ENCODE data around the gene GATB.

The GATB gene

DNA sequence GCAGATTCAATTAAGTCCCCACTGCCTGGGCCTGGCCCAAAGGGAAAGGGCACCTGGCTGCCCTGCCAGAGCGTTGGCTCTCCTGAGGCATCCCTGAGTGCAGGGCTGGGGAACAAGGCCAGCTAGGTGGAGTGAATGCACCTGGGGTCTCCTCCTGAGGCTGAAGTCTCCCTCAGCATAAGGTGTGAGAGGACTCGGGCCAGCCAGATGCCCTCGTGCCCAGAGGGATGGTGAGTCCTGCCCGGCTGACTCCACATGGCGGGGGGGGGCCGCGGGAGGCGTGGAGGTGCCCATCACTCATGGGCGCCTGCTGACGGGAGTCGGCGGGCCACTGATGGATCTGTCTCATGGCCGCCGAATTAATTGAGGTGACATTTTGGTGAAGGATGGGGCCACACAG, 87.8 kb downstream of the GATB start:
- DNase-seq, result no peak
- H3K4me1 Mint-ChIP-seq (ENCODE audit: low read depth), result no peaks in the 10 kb centered on the region
- H3K4me3 Mint-ChIP-seq, result no peak overlapping the region
- no peak overlapping the region for H3K27ac Mint-ChIP-seq
- no peaks in the 10 kb centered on the region for H3K9me3 Mint-ChIP-seq
- peaks cover 8% of the 10 kb centered on the region for H3K36me3 Mint-ChIP-seq (ENCODE audit: low read depth)
- no peaks in the 10 kb centered on the region for H3K27me3 Mint-ChIP-seq

DNA sequence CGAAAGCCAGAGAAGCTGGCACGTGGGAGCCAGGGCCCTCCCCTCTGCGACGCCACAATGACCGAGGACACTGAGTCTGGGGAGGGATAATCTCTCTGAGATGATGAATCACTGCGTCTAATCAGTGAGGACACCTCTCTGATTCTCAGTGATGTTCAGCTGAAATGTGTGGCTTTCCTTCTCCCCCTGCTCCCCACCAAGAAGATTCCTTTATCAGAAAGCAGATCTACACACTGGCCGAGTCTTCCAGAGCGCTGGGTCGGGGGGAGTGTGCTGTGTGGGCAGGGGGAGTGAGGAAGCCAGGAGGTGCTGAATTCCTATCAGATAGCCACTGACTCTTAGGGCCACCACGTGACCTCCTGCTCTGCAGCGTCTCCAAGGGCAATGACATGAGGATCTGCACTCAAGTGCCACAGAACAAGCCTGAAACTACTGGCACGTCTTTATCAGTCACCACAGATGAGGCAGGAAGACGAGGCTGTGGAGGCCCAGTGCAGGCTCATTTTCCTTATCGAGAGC, 89.2 kb downstream of the GATB start:
- Mint-ChIP-seq H3K27me3 (no peaks in the 10 kb centered on the region), H3K4me3 (no peak overlapping the region), H3K36me3 (ENCODE audit: low read depth) (peaks cover 7% of the 10 kb centered on the region), H3K9me3 (no peaks in the 10 kb centered on the region), H3K27ac (no peak overlapping the region), H3K4me1 (ENCODE audit: low read depth) (peaks cover 4% of the 10 kb centered on the region)
- DNase-seq, result no peak

DNA sequence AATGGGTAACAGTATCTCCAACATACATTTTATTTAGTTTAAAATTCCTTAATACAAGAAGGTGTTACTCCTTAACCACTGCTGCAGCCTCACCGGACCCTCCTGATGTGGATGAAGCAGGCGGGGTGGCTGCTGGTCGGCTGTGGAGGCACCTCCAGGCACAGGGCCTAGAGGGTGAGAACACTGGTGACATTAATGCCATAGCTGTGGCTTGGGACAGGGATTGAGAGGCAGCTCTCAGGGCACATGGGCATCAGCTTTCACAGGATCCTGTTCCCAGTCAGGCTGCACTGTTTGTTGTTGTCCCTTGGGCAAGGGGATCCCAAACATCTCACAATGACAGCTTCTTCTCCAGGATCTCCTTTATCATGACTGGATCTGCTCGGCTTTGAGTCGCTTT, 90.0 kb downstream of the GATB start:
- Mint-ChIP-seq H3K4me1 (ENCODE audit: low read depth) (peaks cover 4% of the 10 kb centered on the region), H3K27me3 (no peaks in the 10 kb centered on the region), H3K36me3 (ENCODE audit: low read depth) (peaks cover 7% of the 10 kb centered on the region), H3K27ac (no peak overlapping the region), H3K4me3 (no peak overlapping the region), H3K9me3 (no peaks in the 10 kb centered on the region)
- no peak for DNase-seq

DNA sequence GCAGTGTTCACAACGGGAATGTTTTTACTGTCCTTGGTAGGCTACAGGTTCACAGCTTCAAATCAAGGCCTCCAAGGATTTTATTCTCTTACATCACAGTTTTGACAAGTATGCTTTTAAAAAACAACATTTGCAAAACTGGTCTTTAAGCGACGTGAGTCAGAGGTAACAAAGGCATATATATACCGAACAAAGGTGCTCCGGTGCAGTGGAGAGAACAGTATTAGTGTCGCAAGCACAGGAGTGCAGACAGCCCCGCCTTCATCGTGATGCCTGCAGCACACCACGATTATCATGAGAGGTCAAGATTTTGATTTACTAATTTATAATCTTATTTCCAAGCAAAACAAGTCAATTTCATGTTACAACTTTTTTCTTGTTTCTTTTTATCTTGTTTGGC, 90.8 kb downstream of the GATB start:
- Mint-ChIP-seq H3K27me3 (no peaks in the 10 kb centered on the region), H3K27ac (no peak overlapping the region), H3K36me3 (ENCODE audit: low read depth) (peaks cover 7% of the 10 kb centered on the region), H3K9me3 (no peaks in the 10 kb centered on the region), H3K4me3 (no peak overlapping the region), H3K4me1 (ENCODE audit: low read depth) (peaks cover 4% of the 10 kb centered on the region)
- no peak for DNase-seq

- Mint-ChIP-seq H3K9me3 (no peaks in the 10 kb centered on the region), H3K27ac (no peak overlapping the region), H3K4me3 (no peak overlapping the region), H3K4me1 (ENCODE audit: low read depth) (peaks cover 4% of the 10 kb centered on the region), H3K27me3 (no peaks in the 10 kb centered on the region), H3K36me3 (ENCODE audit: low read depth) (peaks cover 7% of the 10 kb centered on the region)
- DNase-seq, result no peak
Measured at GRCh38 chr4:151668689-151669402, 92.0 kb downstream of the GATB start.

- Mint-ChIP-seq H3K4me1 (ENCODE audit: low read depth) (peaks cover 4% of the 10 kb centered on the region), H3K4me3 (no peak overlapping the region), H3K27ac (no peak overlapping the region), H3K9me3 (no peaks in the 10 kb centered on the region), H3K36me3 (ENCODE audit: low read depth) (peaks cover 6% of the 10 kb centered on the region), H3K27me3 (no peaks in the 10 kb centered on the region)
- no peak for DNase-seq
Measured at GRCh38 chr4:151667666-151668065, 93.1 kb downstream of the GATB start.

GRCh38 chr4:151667048-151667447, 93.8 kb downstream of the GATB start:
- H3K4me3 Mint-ChIP-seq, result no peak overlapping the region
- no peak overlapping the region for H3K27ac Mint-ChIP-seq
- no peak for DNase-seq
- H3K27me3 Mint-ChIP-seq, result no peaks in the 10 kb centered on the region
- H3K9me3 Mint-ChIP-seq, result no peaks in the 10 kb centered on the region
- peaks cover 2% of the 10 kb centered on the region for H3K36me3 Mint-ChIP-seq (ENCODE audit: low read depth)
- H3K4me1 Mint-ChIP-seq (ENCODE audit: low read depth), result peaks cover 4% of the 10 kb centered on the region

DNA sequence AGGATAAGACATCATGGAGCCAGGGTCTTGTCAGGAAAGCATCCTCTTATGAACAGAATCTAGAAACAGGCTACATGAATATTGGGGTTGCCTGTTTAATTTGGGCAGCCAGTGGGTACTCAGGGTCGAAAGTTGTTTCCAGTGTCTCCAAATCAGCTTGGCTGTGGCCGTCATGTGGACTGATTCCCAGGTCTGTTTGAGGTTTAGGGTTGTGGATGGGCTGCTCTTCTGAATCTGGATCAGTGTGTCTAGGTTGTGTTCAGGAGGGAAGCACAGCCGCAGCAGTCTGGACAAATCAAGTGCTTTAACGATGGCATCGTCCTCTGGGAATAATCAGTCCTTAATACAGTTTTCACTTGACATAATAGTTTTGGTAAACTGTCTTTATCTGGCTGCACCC, 94.3 kb downstream of the GATB start:
- Mint-ChIP-seq H3K27me3 (no peaks in the 10 kb centered on the region), H3K9me3 (no peaks in the 10 kb centered on the region), H3K4me3 (no peak overlapping the region), H3K4me1 (ENCODE audit: low read depth) (peaks cover 4% of the 10 kb centered on the region), H3K27ac (no peak overlapping the region), H3K36me3 (ENCODE audit: low read depth) (no peaks in the 10 kb centered on the region)
- DNase-seq, result no peak

DNA sequence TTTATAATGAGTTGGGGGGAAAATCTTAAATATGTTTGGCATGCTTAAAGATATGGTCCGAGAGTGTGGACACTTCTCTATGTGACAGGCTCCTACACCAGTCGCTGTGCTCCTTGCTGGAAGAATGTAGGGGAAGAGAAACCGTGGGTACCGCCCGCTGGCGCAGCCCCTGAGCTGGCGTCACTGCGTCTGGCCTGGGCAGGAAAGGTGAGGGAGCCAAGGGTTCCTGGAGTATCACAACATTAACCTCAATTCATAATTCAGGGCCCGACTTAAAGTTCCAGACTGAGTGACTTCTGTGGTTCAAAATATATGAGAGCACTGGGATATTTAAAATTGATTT, 95.1 kb downstream of the GATB start:
- no peak overlapping the region for H3K27ac Mint-ChIP-seq
- H3K9me3 Mint-ChIP-seq, result no peaks in the 10 kb centered on the region
- no peak for DNase-seq
- H3K4me1 Mint-ChIP-seq (ENCODE audit: low read depth), result peaks cover 4% of the 10 kb centered on the region
- no peak overlapping the region for H3K4me3 Mint-ChIP-seq
- no peaks in the 10 kb centered on the region for H3K36me3 Mint-ChIP-seq (ENCODE audit: low read depth)
- H3K27me3 Mint-ChIP-seq, result no peaks in the 10 kb centered on the region

GRCh38 chr4:151665022-151665784, 95.6 kb downstream of the GATB start:
- Mint-ChIP-seq H3K4me1 (ENCODE audit: low read depth) (peaks cover 5% of the 10 kb centered on the region), H3K27me3 (no peaks in the 10 kb centered on the region), H3K9me3 (no peaks in the 10 kb centered on the region), H3K4me3 (no peak overlapping the region), H3K36me3 (ENCODE audit: low read depth) (no peaks in the 10 kb centered on the region), H3K27ac (no peak overlapping the region)
- DNase-seq, result no peak

DNA sequence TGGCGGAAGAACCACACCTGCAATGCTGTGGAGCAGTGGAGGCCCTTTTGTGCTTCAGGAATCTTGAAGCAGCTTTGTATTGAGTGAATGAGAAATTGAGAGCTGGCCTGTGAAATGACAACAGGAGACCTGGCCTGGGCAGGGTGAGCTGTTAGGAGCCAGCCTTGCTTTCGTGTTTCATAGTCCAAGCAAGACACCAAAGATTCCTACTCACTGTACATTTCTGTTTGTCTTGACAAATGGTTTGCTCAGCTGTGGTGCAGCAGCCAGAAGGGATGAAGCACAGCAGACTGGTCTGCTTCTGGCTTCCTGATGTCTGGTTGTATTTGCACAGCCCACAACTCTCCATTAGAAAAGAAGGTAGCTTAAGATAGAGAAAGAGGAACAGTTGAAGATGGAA, 96.5 kb downstream of the GATB start:
- no peaks in the 10 kb centered on the region for H3K36me3 Mint-ChIP-seq (ENCODE audit: low read depth)
- peaks cover 14% of the 10 kb centered on the region for H3K4me1 Mint-ChIP-seq (ENCODE audit: low read depth)
- H3K27me3 Mint-ChIP-seq, result no peaks in the 10 kb centered on the region
- H3K27ac Mint-ChIP-seq, result no peak overlapping the region
- no peaks in the 10 kb centered on the region for H3K9me3 Mint-ChIP-seq
- no peak overlapping the region for H3K4me3 Mint-ChIP-seq
- DNase-seq, result no peak

GRCh38 chr4:151663109-151663508, 97.7 kb downstream of the GATB start:
- DNase-seq, result no peak
- Mint-ChIP-seq H3K27me3 (no peaks in the 10 kb centered on the region), H3K4me1 (ENCODE audit: low read depth) (peaks cover 24% of the 10 kb centered on the region), H3K36me3 (ENCODE audit: low read depth) (no peaks in the 10 kb centered on the region), H3K9me3 (no peaks in the 10 kb centered on the region), H3K4me3 (no peak overlapping the region), H3K27ac (no peak overlapping the region)

GRCh38 chr4:151661873-151662272, 98.9 kb downstream of the GATB start:
- Mint-ChIP-seq H3K27me3 (no peaks in the 10 kb centered on the region), H3K36me3 (ENCODE audit: low read depth) (no peaks in the 10 kb centered on the region), H3K4me3 (no peak overlapping the region), H3K4me1 (ENCODE audit: low read depth) (peaks cover 20% of the 10 kb centered on the region), H3K9me3 (no peaks in the 10 kb centered on the region), H3K27ac (no peak overlapping the region)
- DNase-seq, result no peak

- H3K4me1 Mint-ChIP-seq (ENCODE audit: low read depth), result peaks cover 20% of the 10 kb centered on the region
- no peaks in the 10 kb centered on the region for H3K36me3 Mint-ChIP-seq (ENCODE audit: low read depth)
- no peaks in the 10 kb centered on the region for H3K9me3 Mint-ChIP-seq
- no peak overlapping the region for H3K4me3 Mint-ChIP-seq
- no peak for DNase-seq
- no peak overlapping the region for H3K27ac Mint-ChIP-seq
- H3K27me3 Mint-ChIP-seq, result no peaks in the 10 kb centered on the region
Measured at GRCh38 chr4:151660676-151661075, 100.1 kb downstream of the GATB start.

DNA sequence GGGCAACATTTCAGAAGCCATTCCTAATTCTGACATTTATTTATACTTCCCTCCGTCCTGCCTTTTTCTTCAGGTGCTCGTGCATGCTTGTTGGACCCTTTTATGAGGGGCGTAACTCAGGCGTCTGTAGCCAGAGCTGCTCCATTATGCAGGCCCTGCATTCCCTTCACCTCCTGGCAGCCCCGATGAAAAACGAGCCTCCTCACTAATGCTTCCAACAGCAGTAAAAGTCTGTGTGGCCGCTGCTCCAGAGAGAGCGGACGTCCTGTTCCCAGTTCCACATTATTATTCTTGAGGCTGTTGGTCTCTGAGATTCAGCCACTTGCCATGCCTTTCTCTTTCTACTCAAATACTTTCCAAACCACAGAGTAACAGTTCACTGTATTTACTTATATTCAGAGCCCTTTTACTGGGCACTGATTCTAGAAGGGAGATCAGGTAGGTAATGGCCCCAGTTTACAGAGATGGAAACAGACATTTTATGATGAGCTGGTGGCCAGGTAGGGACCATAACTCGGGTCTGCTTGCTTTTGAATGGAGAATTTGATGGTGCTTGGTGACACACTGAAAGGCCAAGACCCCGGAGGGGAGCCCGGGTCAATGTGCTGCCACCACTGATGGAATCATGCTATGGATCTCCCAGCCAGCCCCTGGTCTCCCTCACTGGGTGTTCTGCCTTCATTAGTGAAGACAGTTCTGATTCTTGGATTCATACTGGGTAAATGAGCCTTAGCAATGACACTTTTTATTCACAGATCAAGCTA, 101.0 kb downstream of the GATB start:
- no peaks in the 10 kb centered on the region for H3K36me3 Mint-ChIP-seq (ENCODE audit: low read depth)
- H3K4me1 Mint-ChIP-seq (ENCODE audit: low read depth), result peaks cover 20% of the 10 kb centered on the region
- DNase-seq, result no peak
- H3K27me3 Mint-ChIP-seq, result no peaks in the 10 kb centered on the region
- no peak overlapping the region for H3K4me3 Mint-ChIP-seq
- H3K9me3 Mint-ChIP-seq, result no peaks in the 10 kb centered on the region
- peak overlapping the region; percentile 92 for H3K27ac Mint-ChIP-seq

Data from activated T-cell treated with anti-CD3 and anti-CD28 coated beads, Interleukin-2, amount 50 U/mL, for 24 hours (primary cell).